B cell (primary cell): Measurements from ENCODE around the gene TOGARAM2. TPM values are rescaled to one million over a fixed set of nuclear protein-coding genes. Genes with fewer than 3 reads are reported as not detected.

Experiments used
- ATAC-seq: fragments of 200-7000 bp; cut with Tn5 transposase; one replicate; pipeline ENCODE4 v1.10.0; 2021; ENCODE audit warnings: low read depth, mild to moderate bottlenecking, moderate number of reproducible peaks, moderate library complexity
- CTCF ChIA-PET: fragments of 350-600 bp; sonication (Branson Sonifier 250); formaldehyde crosslinking; loops from one replicate; lab custom pipeline; 2021; ENCODE audit warnings: antibody characterized with exemption, inconsistent platforms; lab: Charles Lee
- POLR2A ChIA-PET: fragments of 350-600 bp; sonication (Branson Sonifier 250); formaldehyde crosslinking; loops from one replicate; lab custom pipeline; 2021; ENCODE audit warnings: antibody characterized with exemption; lab: Charles Lee
- DNase-seq: peaks from one replicate; pipeline ENCODE4 v3.0.0; 2013
- H2AFZ ChIP-seq: 2 replicates; pipeline ENCODE4 v1.6.1; 2012; ENCODE audit warnings: mild to moderate bottlenecking, low read depth, low read length; ENCODE audit not compliant: insufficient read depth, poor library complexity, severe bottlenecking
- H3K27ac ChIP-seq, 2 donors: 1 replicate in 1 of 2; 2 replicates in 1 of 2; pipeline ENCODE4 v1.5.1; 2012 to 2013; ENCODE audit warnings: low read length in 2 of 2, mild to moderate bottlenecking in 2 of 2, moderate library complexity in 1 of 2
- H3K27me3 ChIP-seq, 4 experiments: fragments of 200-600 bp in 1 of 4; sonication (generic) in 1 of 4; replicated peaks in 1 of 4; 1 replicate in 2 of 4; 2 replicates in 2 of 4; pipeline versions ENCODE4 v1.6.1 to v1.7.0; 2013 to 2016; ENCODE audit warnings: low read length in 3 of 4, mild to moderate bottlenecking in 2 of 4, mixed read lengths in 1 of 4, moderate library complexity in 1 of 4; ENCODE audit not compliant: insufficient read depth in 4 of 4, control insufficient read depth in 3 of 4; ENCODE audit errors: control extremely low read depth in 1 of 4
- H3K36me3 ChIP-seq, 2 experiments: replicated peaks in 1 of 2; 1 replicate in 1 of 2; 2 replicates in 1 of 2; pipeline versions ENCODE4 v1.6.1 to v1.7.1; 2013; ENCODE audit warnings: low read length in 1 of 2; ENCODE audit not compliant: insufficient read depth in 2 of 2, control insufficient read depth in 1 of 2; ENCODE audit errors: control extremely low read depth in 1 of 2, extremely low read depth in 1 of 2
- H3K4me1 ChIP-seq, 2 donors: fragments of 200-600 bp in 1 of 2; sonication (generic) in 1 of 2; 1 replicate in 1 of 2; 2 replicates in 1 of 2; pipeline versions ENCODE4 v1.5.1 to v1.6.1; 2013 to 2017; ENCODE audit warnings: low read length in 2 of 2; ENCODE audit not compliant: control insufficient read depth in 2 of 2, insufficient read depth in 2 of 2
- H3K4me2 ChIP-seq: replicated peaks from 2 replicates; pipeline ENCODE3; 2012; ENCODE audit warnings: mild to moderate bottlenecking, low read depth, low read length; ENCODE audit not compliant: poor library complexity, severe bottlenecking
- H3K4me3 ChIP-seq, 5 experiments: fragments of 200-600 bp in 1 of 5; sonication (generic) in 1 of 5; 1 replicate in 3 of 5; 2 replicates in 2 of 5; pipeline versions ENCODE4 v1.5.1 to v1.7.0; 2011 to 2016; ENCODE audit warnings: low read length in 4 of 5, mild to moderate bottlenecking in 4 of 5, low read depth in 2 of 5, control low read depth in 1 of 5, moderate library complexity in 1 of 5; ENCODE audit not compliant: insufficient read depth in 1 of 5; ENCODE audit errors: control extremely low read depth in 1 of 5, extremely low read depth in 1 of 5
- H3K79me2 ChIP-seq: fragments of 200-600 bp; sonication (generic); one replicate; pipeline ENCODE4 v1.6.0; 2016; ENCODE audit warnings: low read length; ENCODE audit not compliant: control insufficient read depth, insufficient read depth
- H3K9ac ChIP-seq: fragments of 200-600 bp; sonication (generic); 2 replicates; pipeline ENCODE4 v1.6.1; 2017; ENCODE audit warnings: mild to moderate bottlenecking, low read length, moderate library complexity
- H3K9me3 ChIP-seq, 3 donors: one replicate each; pipeline versions ENCODE4 v1.6.1 to v1.7.1; 2013; ENCODE audit warnings: low read length in 2 of 3; ENCODE audit not compliant: control insufficient read depth in 2 of 3, insufficient read depth in 1 of 3; ENCODE audit errors: control extremely low read depth in 1 of 3
- H4K20me1 ChIP-seq: 2 replicates; pipeline ENCODE4 v1.6.0; 2012; ENCODE audit warnings: mild to moderate bottlenecking, low read length; ENCODE audit not compliant: insufficient read depth, control insufficient read depth, poor library complexity, severe bottlenecking
- H3K27ac Mint-ChIP-seq: one replicate; pipeline ENCODE4 v1.8.0; 2021; ENCODE audit warnings: mixed read lengths
- H3K27me3 Mint-ChIP-seq: one replicate; pipeline ENCODE4 v1.8.0; 2021; ENCODE audit warnings: mixed read lengths
- H3K4me1 Mint-ChIP-seq: one replicate; pipeline ENCODE4 v1.8.0; 2021; ENCODE audit warnings: mixed read lengths
- H3K4me3 Mint-ChIP-seq: one replicate; pipeline ENCODE4 v1.8.0; 2021; ENCODE audit warnings: mixed read lengths
- H3K9me3 Mint-ChIP-seq: one replicate; pipeline ENCODE4 v1.8.0; 2022; ENCODE audit warnings: mixed read lengths; ENCODE audit not compliant: insufficient read depth
- EZH2 ChIP-seq: IDR thresholded peaks from 2 replicates; pipeline ENCODE4 v1.6.1; 2012; ENCODE audit warnings: borderline replicate concordance, low read depth, mild to moderate bottlenecking, moderate library complexity, low read length; ENCODE audit not compliant: insufficient read depth, poor library complexity, severe bottlenecking
- WGBS: methylation state at CpG from one replicate; pipeline ENCODE4 v1.1.5; 2013; ENCODE audit warnings: missing lambda C conversion rate; ENCODE audit not compliant: insufficient coverage; 5-methylcytosine and 5-hydroxymethylcytosine counted together
- intact Hi-C: fragments of 100-400 bp; cut with micrococcal nuclease; formaldehyde crosslinking; loops from one replicate; pipeline ENCODE4 v1.10.0; 2022
- polyA plus RNA-seq: library from polyadenylated mRNA; depleted of rRNA; stranded (reverse); fragments of >200 nt; gene quantifications from 2 replicates; pipeline ENCODE4 v1.2.3, GENCODE V29; 2012
- total RNA-seq, 2 donors: library from RNA; stranded (reverse); fragments of 120-200 nt in 1 of 2; gene quantifications; 1 replicate in 1 of 2; 2 replicates in 1 of 2; pipeline versions ENCODE4 v1.2.3 to v1.2.4, GENCODE V29; 2013 to 2022
- TF ChIP-seq, protein P1 (sequence below): fragments of 200-600 bp; IDR thresholded peaks from one replicate; pipeline ENCODE4 v1.8.0; 2022; ENCODE audit warnings: antibody characterized with exemption, mild to moderate bottlenecking

The TOGARAM2 gene
- total and polyA plus RNA-seq, 2 donors (not counting 1 experiment from before 2014, with no cell fraction given) = 0.25 to 0.61 TPM

DNA sequence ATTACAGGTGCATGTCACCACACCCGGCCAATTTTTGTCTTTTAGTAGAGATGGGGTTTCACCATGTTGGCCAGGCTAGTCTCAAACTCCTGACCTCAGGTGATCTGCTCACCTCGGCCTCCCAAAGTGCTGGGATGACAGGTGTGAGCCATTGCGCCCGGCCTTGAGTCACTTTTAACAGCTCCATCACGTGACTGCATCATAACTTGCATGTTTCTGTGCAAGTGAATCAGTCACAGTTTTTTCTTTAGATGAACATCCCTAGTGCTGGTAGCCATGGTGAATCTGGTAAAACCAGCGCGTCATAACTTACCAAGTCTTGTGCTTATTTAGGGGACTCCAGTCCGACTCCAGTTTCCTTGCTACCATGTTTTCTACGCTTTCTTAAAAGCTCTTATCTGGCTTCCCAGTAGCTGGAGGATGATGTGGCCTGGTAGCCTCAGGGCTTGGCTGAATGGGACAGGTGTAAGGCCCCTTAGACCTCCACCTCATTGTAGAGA lies 60.1 kb downstream of the TOGARAM2 start:
- no peaks in the 10 kb centered on the region for H3K4me1 Mint-ChIP-seq
- Histone ChIP-seq H3K79me2 (no peaks in the 10 kb centered on the region), H3K4me2 (no peak overlapping the region), H4K20me1 (no peaks in the 10 kb centered on the region), H3K36me3 (no peaks in the 10 kb centered on the region), H3K27me3 (no peaks in the 10 kb centered on the region), H3K27ac (no peak overlapping the region), H3K9ac (no peak overlapping the region), H3K4me3 (no peak overlapping the region), H2AFZ (no peak overlapping the region), H3K9me3 (no peaks in the 10 kb centered on the region), H3K4me1 (no peaks in the 10 kb centered on the region)
- TF ChIP-seq EZH2 = no peak
- TF ChIP-seq, protein P1, sequence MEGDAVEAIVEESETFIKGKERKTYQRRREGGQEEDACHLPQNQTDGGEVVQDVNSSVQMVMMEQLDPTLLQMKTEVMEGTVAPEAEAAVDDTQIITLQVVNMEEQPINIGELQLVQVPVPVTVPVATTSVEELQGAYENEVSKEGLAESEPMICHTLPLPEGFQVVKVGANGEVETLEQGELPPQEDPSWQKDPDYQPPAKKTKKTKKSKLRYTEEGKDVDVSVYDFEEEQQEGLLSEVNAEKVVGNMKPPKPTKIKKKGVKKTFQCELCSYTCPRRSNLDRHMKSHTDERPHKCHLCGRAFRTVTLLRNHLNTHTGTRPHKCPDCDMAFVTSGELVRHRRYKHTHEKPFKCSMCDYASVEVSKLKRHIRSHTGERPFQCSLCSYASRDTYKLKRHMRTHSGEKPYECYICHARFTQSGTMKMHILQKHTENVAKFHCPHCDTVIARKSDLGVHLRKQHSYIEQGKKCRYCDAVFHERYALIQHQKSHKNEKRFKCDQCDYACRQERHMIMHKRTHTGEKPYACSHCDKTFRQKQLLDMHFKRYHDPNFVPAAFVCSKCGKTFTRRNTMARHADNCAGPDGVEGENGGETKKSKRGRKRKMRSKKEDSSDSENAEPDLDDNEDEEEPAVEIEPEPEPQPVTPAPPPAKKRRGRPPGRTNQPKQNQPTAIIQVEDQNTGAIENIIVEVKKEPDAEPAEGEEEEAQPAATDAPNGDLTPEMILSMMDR = no peak
- WGBS = 85% methylated on average over 8 of the region's 9 CpGs
- DNase-seq (no peak), ATAC-seq (no peak)
- intact Hi-C loops = no loop called here
- no peaks in the 10 kb centered on the region for H3K27me3 Mint-ChIP-seq
- ChIA-PET CTCF (no interaction called here), POLR2A (no interaction called here)
- H3K9me3 Mint-ChIP-seq = no peaks in the 10 kb centered on the region
- H3K27ac Mint-ChIP-seq = no peak overlapping the region
- H3K4me3 Mint-ChIP-seq = no peak overlapping the region

GRCh38 chr2:29042561-29043075 lies 61.5 kb downstream of the TOGARAM2 start:
- no peak overlapping the region for H3K4me3 ChIP-seq
- H3K79me2 ChIP-seq = no peaks in the 10 kb centered on the region
- TF ChIP-seq, protein P1 = no peak
- TF ChIP-seq EZH2 = no peak
- 90% methylated on average over 7 of the region's 9 CpGs for WGBS
- no peaks in the 10 kb centered on the region for H3K27me3 ChIP-seq
- no peak for DNase-seq
- no peaks in the 10 kb centered on the region for H4K20me1 ChIP-seq
- intact Hi-C loops = no loop called here
- Mint-ChIP-seq H3K27me3 (no peaks in the 10 kb centered on the region), H3K9me3 (no peaks in the 10 kb centered on the region), H3K27ac (no peak overlapping the region), H3K4me3 (no peak overlapping the region), H3K4me1 (no peaks in the 10 kb centered on the region)
- ChIA-PET POLR2A (no interaction called here), CTCF (no interaction called here)
- no peak overlapping the region for H3K27ac ChIP-seq
- no peaks in the 10 kb centered on the region for H3K9me3 ChIP-seq
- no peak overlapping the region for H3K4me2 ChIP-seq
- H3K36me3 ChIP-seq = no peaks in the 10 kb centered on the region
- H2AFZ ChIP-seq = no peak overlapping the region
- no peak for ATAC-seq
- no peaks in the 10 kb centered on the region for H3K4me1 ChIP-seq
- H3K9ac ChIP-seq = no peak overlapping the region
